Rectal smooth muscle tissue (tissue), 1 donor: ENCODE data around the gene KITLG.
A peak's percentile ranks its signal among the peaks of the same experiment; 100 is the strongest.

Experiments
- H3K27ac ChIP-seq: one replicate; pipeline ENCODE4 v1.7.0; 2013; ENCODE audit warnings: low read depth, low read length, inconsistent platforms
- H3K27me3 ChIP-seq: one replicate; pipeline ENCODE4 v1.7.0; 2013; ENCODE audit warnings: low read length; ENCODE audit not compliant: control insufficient read depth, insufficient read depth
- H3K36me3 ChIP-seq: one replicate; pipeline ENCODE4 v1.7.0; 2013; ENCODE audit warnings: low read length; ENCODE audit not compliant: control insufficient read depth, insufficient read depth
- H3K4me1 ChIP-seq: one replicate; pipeline ENCODE4 v1.7.0; 2013; ENCODE audit warnings: low read length; ENCODE audit not compliant: control insufficient read depth, insufficient read depth
- H3K4me3 ChIP-seq: one replicate; pipeline ENCODE4 v1.7.0; 2013; ENCODE audit warnings: low read length
- H3K9ac ChIP-seq: one replicate; pipeline ENCODE4 v1.7.0; 2013; ENCODE audit warnings: low read length

KITLG gene

DNA sequence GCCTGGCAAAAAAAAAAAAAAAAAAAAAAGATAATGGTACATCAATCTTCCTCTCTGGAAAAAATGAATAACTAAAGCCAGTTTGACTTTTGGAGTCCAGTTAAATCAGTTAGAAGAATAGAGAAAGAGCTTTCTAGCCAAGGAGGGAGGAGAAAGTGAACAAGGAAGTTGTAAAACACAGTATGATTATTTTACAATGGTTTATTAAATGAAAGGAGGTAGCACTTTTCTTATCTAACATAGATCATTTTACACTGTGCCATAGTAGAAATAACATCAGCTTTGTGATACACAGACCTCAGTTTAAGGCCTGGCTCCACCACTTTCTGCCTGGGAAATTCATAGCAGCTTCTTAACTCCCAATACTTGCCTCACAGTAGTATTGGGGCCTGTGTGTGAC, 15.4 kb upstream of the KITLG start:
- no peaks in the 10 kb centered on the region for H3K27me3 ChIP-seq
- no peak overlapping the region for H3K4me3 ChIP-seq
- H3K9ac ChIP-seq: no peak overlapping the region
- H3K4me1 ChIP-seq: no peaks in the 10 kb centered on the region
- no peaks in the 10 kb centered on the region for H3K36me3 ChIP-seq
- H3K27ac ChIP-seq: no peak overlapping the region

GRCh38 chr12:88594780-88595179, 14.5 kb upstream of the KITLG start:
- Histone ChIP-seq H3K36me3 (no peaks in the 10 kb centered on the region), H3K9ac (no peak overlapping the region), H3K4me3 (no peak overlapping the region), H3K27ac (no peak overlapping the region), H3K27me3 (no peaks in the 10 kb centered on the region), H3K4me1 (no peaks in the 10 kb centered on the region)

DNA sequence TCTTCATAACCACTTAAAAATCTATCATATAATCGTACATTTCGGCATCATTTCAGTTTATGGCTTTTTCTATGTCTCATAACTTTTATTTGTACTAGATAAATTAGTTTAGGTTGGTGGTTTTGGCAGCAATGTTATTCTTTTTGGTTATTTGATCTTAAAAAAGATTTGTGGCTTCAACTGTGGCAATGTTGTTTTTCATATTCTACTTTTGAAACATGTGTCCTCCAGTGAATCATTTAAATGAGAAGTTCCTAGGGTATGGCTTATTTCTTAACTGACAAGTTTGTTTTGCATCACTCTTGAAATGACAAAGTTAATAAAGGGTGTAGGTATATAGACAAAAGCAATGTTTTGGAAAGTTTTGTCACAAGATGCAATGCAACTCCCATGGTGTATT, 11.1 kb upstream of the KITLG start:
- Histone ChIP-seq H3K4me1 (no peaks in the 10 kb centered on the region), H3K36me3 (no peaks in the 10 kb centered on the region), H3K27me3 (no peaks in the 10 kb centered on the region), H3K9ac (no peak overlapping the region), H3K4me3 (no peak overlapping the region), H3K27ac (no peak overlapping the region)

DNA sequence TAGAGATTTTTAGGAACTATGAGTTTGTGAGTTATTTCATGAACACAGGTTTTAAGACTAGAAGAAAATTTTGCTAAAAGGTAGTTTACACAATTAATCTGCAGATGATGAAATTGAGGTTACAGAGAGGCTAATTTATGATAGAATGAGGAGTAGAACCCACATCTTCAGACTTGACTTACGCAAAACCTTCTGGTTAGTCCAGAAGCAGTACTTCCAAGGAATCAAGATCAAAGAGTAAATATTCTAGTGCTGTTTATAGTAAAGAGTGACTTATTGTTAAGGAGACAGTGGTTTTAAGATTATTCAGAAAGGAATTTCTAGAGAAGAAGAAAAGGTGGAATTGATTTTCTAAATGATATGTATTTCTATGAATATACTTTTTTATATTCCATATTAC, 10.6 kb upstream of the KITLG start:
- Histone ChIP-seq H3K27me3 (no peaks in the 10 kb centered on the region), H3K4me1 (no peaks in the 10 kb centered on the region), H3K36me3 (no peaks in the 10 kb centered on the region), H3K4me3 (no peak overlapping the region), H3K27ac (no peak overlapping the region), H3K9ac (no peak overlapping the region)

- Histone ChIP-seq H3K27ac (no peak overlapping the region), H3K36me3 (no peaks in the 10 kb centered on the region)
Observed at GRCh38 chr12:88585077-88585476, 4.8 kb upstream of the KITLG start.

DNA sequence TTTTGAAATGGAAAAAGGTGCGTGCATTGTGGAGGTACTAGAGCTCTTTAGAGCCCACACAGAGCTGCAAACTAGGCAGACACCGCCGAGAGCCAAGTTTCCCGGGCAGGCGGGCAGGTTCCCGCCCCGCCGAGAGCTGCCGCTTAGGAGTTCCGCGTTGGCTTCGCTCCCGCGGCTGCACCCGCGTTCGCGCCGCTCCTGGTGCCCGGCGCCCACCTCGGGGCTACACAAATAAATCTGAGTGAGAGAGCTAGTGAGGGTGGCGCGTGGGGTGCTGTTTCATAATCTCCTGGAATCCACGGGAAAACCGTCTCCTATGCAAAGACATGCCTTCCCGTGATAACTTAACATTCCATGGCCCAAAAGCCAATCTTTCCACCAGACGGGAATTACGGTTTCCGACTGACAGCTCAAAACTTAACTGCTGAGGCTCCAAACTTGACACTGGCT, 645 bp downstream of the KITLG start:
- Histone ChIP-seq H3K27ac (peak overlapping the region; percentile 67), H3K27me3 (no peaks in the 10 kb centered on the region), H3K4me1 (peaks cover 13% of the 10 kb centered on the region), H3K9ac (peak overlapping the region; percentile 63), H3K4me3 (peak overlapping the region; percentile 73), H3K36me3 (no peaks in the 10 kb centered on the region)

More at GRCh38 chr12:88585077-88585476, 4.8 kb upstream of the KITLG start:
- H3K27me3 ChIP-seq: no peaks in the 10 kb centered on the region
- H3K4me3 ChIP-seq: no peak overlapping the region
- no peak overlapping the region for H3K9ac ChIP-seq
- H3K4me1 ChIP-seq: no peaks in the 10 kb centered on the region

GRCh38 chr12:88579161-88579517, 1.1 kb downstream of the KITLG start:
- Histone ChIP-seq H3K4me1 (peaks cover 13% of the 10 kb centered on the region), H3K9ac (peak overlapping the region; percentile 61), H3K27me3 (no peaks in the 10 kb centered on the region), H3K27ac (peak overlapping the region; percentile 67), H3K36me3 (no peaks in the 10 kb centered on the region), H3K4me3 (peak overlapping the region; percentile 73)

DNA sequence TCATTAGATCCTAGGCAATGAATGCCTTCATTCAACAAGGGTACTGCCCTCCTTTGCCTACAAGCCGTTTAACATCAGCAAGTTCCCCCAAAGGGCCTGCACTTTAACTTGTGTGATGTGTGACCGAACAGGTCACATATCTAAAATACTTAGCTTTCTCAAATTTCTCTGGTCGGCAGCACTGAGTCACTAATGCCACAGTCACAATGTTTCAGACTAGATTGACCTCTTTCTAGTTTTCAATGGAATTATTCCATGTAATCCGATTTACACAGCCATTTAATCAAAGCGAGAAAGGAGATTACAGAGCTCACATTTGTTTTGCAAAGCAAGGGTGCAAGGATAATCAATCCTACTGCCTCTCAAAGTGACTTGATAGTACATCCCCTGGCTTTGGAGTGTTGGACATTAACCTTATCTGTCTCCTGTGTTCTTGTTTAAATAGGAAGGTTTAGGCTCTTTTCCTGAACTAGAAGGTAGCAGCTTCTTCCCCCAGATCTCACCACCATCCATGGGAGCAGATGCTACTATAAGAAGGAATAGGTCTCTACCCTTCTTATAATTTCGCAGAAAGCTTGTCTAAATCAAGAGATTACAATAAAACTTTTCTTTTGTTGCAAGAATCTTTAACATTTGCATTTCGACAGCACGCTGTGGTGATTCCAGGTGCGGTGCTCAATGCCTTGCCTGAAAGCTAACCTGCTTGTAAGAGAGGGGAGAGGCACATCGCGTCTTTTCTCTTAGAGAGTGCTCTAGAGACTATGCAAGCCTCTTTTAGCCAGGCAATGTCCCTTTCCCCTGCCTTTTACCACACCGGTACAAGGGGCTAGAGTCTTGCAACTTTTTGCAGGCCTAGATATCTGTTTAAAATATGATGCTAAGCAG, 1.8 kb downstream of the KITLG start:
- peaks cover 16% of the 10 kb centered on the region for H3K4me1 ChIP-seq

GRCh38 chr12:88577537-88577936, 2.7 kb downstream of the KITLG start:
- H3K9ac ChIP-seq: no peak overlapping the region
- H3K4me3 ChIP-seq: peak overlapping the region; percentile 6
- peaks cover 26% of the 10 kb centered on the region for H3K4me1 ChIP-seq
- H3K27me3 ChIP-seq: no peaks in the 10 kb centered on the region
- H3K36me3 ChIP-seq: no peaks in the 10 kb centered on the region
- H3K27ac ChIP-seq: peak overlapping the region; percentile 27

More for the DNA sequence above, 1.8 kb downstream of the KITLG start:
- Histone ChIP-seq H3K27ac (peak overlapping the region; percentile 67), H3K36me3 (no peaks in the 10 kb centered on the region), H3K9ac (peak overlapping the region; percentile 61), H3K4me3 (peak overlapping the region; percentile 73), H3K27me3 (no peaks in the 10 kb centered on the region)

DNA sequence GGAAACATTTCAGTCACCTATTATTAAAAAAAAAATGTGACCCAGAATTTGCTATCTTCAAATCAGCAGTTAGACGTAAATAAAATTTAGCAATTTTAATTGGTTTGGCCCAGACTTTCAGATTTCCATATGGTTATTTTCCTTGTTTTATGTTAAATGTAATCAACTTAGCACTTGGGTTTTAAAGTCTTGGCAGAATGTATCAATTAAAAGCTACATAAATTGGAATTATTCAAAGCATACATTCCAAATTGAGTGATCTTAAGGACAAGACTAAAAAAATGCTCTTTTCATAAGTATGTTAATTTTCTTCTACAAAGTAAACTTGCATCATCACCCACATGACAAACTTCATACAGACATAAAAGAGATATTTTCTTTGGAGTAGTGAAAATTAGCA, 3.4 kb downstream of the KITLG start:
- Histone ChIP-seq H3K4me3 (peak overlapping the region; percentile 6), H3K9ac (no peak overlapping the region), H3K27ac (peak overlapping the region; percentile 27), H3K36me3 (no peaks in the 10 kb centered on the region), H3K4me1 (peaks cover 27% of the 10 kb centered on the region), H3K27me3 (no peaks in the 10 kb centered on the region)

GRCh38 chr12:88575361-88575970, 4.8 kb downstream of the KITLG start:
- H3K36me3 ChIP-seq: no peaks in the 10 kb centered on the region
- peaks cover 33% of the 10 kb centered on the region for H3K4me1 ChIP-seq
- no peak overlapping the region for H3K9ac ChIP-seq
- no peaks in the 10 kb centered on the region for H3K27me3 ChIP-seq
- H3K27ac ChIP-seq: peak overlapping the region; percentile 73
- peak overlapping the region; percentile 28 for H3K4me3 ChIP-seq

- peak overlapping the region; percentile 73 for H3K27ac ChIP-seq
- peak overlapping the region; percentile 1 for H3K4me3 ChIP-seq
- H3K9ac ChIP-seq: no peak overlapping the region
- H3K27me3 ChIP-seq: no peaks in the 10 kb centered on the region
- H3K36me3 ChIP-seq: no peaks in the 10 kb centered on the region
- peaks cover 40% of the 10 kb centered on the region for H3K4me1 ChIP-seq
Observed at GRCh38 chr12:88574278-88574677, 6.0 kb downstream of the KITLG start.
